GM23338 (cell line): ENCODE measurements around the gene MAP3K7CL. TPM values are rescaled to one million over a fixed set of nuclear protein-coding genes. Genes with fewer than 3 reads are reported as not detected.

Source experiments
- ATAC-seq: fragments of 200-7000 bp; cut with Tn5 transposase; 3 replicates; pipeline ENCODE4 v1.9.1; 2020
- DNase-seq: peaks from one replicate; pipeline ENCODE4 v3.0.0-alpha.2; 2015; ENCODE audit warnings: low spot score
- H2AFZ ChIP-seq: fragments of 200-600 bp; sonication (generic); 2 replicates; pipeline ENCODE4 v1.8.0; 2016; ENCODE audit warnings: antibody characterized with exemption, mild to moderate bottlenecking, moderate library complexity
- H3F3A ChIP-seq: fragments of 200-600 bp; sonication (generic); replicated peaks from 2 replicates; pipeline ENCODE4 v1.8.0; 2017; ENCODE audit warnings: antibody characterized with exemption, mixed run types, low read depth
- H3K27ac ChIP-seq: fragments of 200-600 bp; sonication (generic); 2 replicates; pipeline ENCODE4 v1.6.1; 2016; ENCODE audit warnings: low read depth
- H3K27me3 ChIP-seq: fragments of 200-600 bp; sonication (generic); 2 replicates; pipeline ENCODE4 v1.8.0; 2016; ENCODE audit warnings: mild to moderate bottlenecking, mixed run types, moderate library complexity; ENCODE audit not compliant: insufficient read depth
- H3K36me3 ChIP-seq: fragments of 200-600 bp; sonication (generic); 2 replicates; pipeline ENCODE4 v1.8.0; 2016; ENCODE audit warnings: mild to moderate bottlenecking; ENCODE audit not compliant: insufficient read depth
- H3K4me1 ChIP-seq: fragments of 200-600 bp; sonication (generic); 2 replicates; pipeline ENCODE4 v1.8.0; 2016; ENCODE audit warnings: mild to moderate bottlenecking, moderate library complexity; ENCODE audit not compliant: insufficient read depth
- H3K4me2 ChIP-seq: fragments of 200-600 bp; sonication (generic); 2 replicates; pipeline ENCODE4 v1.7.1; 2017; ENCODE audit warnings: mixed run types
- H3K4me3 ChIP-seq: fragments of 200-600 bp; sonication (generic); 2 replicates; pipeline ENCODE4 v1.6.1; 2016; ENCODE audit warnings: mixed run types
- H3K79me2 ChIP-seq: fragments of 200-600 bp; sonication (generic); replicated peaks from 2 replicates; pipeline ENCODE4 v1.8.0; 2017; ENCODE audit warnings: mild to moderate bottlenecking; ENCODE audit not compliant: insufficient read depth
- H3K9me2 ChIP-seq: fragments of 200-600 bp; sonication (generic); 2 replicates; pipeline ENCODE4 v1.8.0; 2017; ENCODE audit not compliant: insufficient read depth
- H4K20me1 ChIP-seq: fragments of 200-600 bp; sonication (generic); replicated peaks from 2 replicates; pipeline ENCODE4 v1.8.0; 2017; ENCODE audit warnings: mild to moderate bottlenecking; ENCODE audit not compliant: insufficient read depth
- H3K27ac Mint-ChIP-seq: 2 replicates; pipeline ENCODE4 v1.8.0; 2020; ENCODE audit warnings: inconsistent platforms, mild to moderate bottlenecking, moderate library complexity, mixed read lengths
- H3K27me3 Mint-ChIP-seq: 3 replicates; pipeline ENCODE4 v1.8.0; 2022; ENCODE audit warnings: low read depth, mild to moderate bottlenecking, moderate library complexity, mixed read lengths, inconsistent platforms; ENCODE audit not compliant: insufficient read depth, poor library complexity
- H3K36me3 Mint-ChIP-seq: 3 replicates; pipeline ENCODE4 v1.8.0; 2021; ENCODE audit warnings: low read depth, mild to moderate bottlenecking, inconsistent platforms, moderate library complexity, mixed read lengths
- H3K4me1 Mint-ChIP-seq: 3 replicates; pipeline ENCODE4 v1.8.0; 2020; ENCODE audit warnings: mild to moderate bottlenecking, inconsistent platforms, mixed read lengths
- H3K4me3 Mint-ChIP-seq: 3 replicates; pipeline ENCODE4 v1.8.0; 2021; ENCODE audit warnings: moderate library complexity, mild to moderate bottlenecking, inconsistent platforms, mixed read lengths
- H3K9me3 Mint-ChIP-seq: 3 replicates; pipeline ENCODE4 v1.8.0; 2020; ENCODE audit warnings: moderate library complexity, mild to moderate bottlenecking, inconsistent platforms, mixed read lengths
- CREB1 ChIP-seq: fragments of 250-450 bp; sonication (Bioruptor Pico); IDR thresholded peaks from 2 replicates; pipeline ENCODE4 v1.5.0; 2020; ENCODE audit warnings: low read depth, mild to moderate bottlenecking, moderate library complexity
- EZH2phosphoT487 ChIP-seq: fragments of 200-600 bp; sonication (generic); IDR thresholded peaks from one replicate; pipeline ENCODE4 v1.8.1; 2018; ENCODE audit warnings: antibody characterized with exemption; ENCODE audit not compliant: unreplicated experiment
- NANOG ChIP-seq: IDR thresholded peaks from 2 replicates; pipeline ENCODE4 v1.6.1; 2016; ENCODE audit warnings: antibody characterized with exemption, borderline replicate concordance
- POLR2AphosphoS5 ChIP-seq: IDR thresholded peaks from 2 replicates; pipeline ENCODE4 v1.6.1; 2016; ENCODE audit warnings: antibody characterized with exemption, low read depth
- STAT1 ChIP-seq: IDR thresholded peaks from one replicate; pipeline ENCODE4 v1.6.1; 2016; ENCODE audit warnings: antibody characterized with exemption; ENCODE audit not compliant: unreplicated experiment
- ZNF114 ChIP-seq: fragments of 250-450 bp; sonication (Bioruptor Pico); IDR thresholded peaks from 2 replicates; pipeline ENCODE4 v1.5.0; 2020; ENCODE audit warnings: mild to moderate bottlenecking, moderate library complexity
- ZNF331 ChIP-seq: fragments of 250-450 bp; sonication (Bioruptor Pico); IDR thresholded peaks from 2 replicates; pipeline ENCODE4 v1.5.0; 2020; ENCODE audit warnings: low read depth, mild to moderate bottlenecking, moderate library complexity
- ZNF462 ChIP-seq: fragments of 250-450 bp; sonication (Bioruptor Pico); IDR thresholded peaks from 2 replicates; pipeline ENCODE4 v1.5.0; 2020; ENCODE audit warnings: mild to moderate bottlenecking, moderate library complexity
- polyA plus RNA-seq: library from polyadenylated mRNA; unstranded; fragments of >200 nt; fragmentation: Nextera tagmentation; extraction: Ambion mirVana; gene quantifications from 2 replicates; pipeline ENCODE4 v1.2.1, GENCODE V29; 2016
- total RNA-seq: library from RNA; depleted of rRNA; stranded (reverse); fragments of >200 nt; shearing (Covaris generic); gene quantifications from 2 replicates; pipeline ENCODE4 v1.2.3, GENCODE V29; 2014
- TF ChIP-seq, protein P1 (sequence below): IDR thresholded peaks from one replicate; pipeline ENCODE4 v1.6.1; 2018; ENCODE audit warnings: antibody characterized with exemption; ENCODE audit not compliant: unreplicated experiment
- TF ChIP-seq, protein P2 (sequence below), 2 experiments: fragments of 200-600 bp in 1 of 2; sonication (generic) in 1 of 2; conservative IDR thresholded peaks; 2 replicates each; pipeline versions ENCODE4 v1.5.1 to v1.6.1; 2016 to 2017; ENCODE audit warnings: antibody characterized with exemption in 2 of 2, low read depth in 2 of 2, mild to moderate bottlenecking in 2 of 2, moderate library complexity in 1 of 2
- TF ChIP-seq, protein P3 (sequence below): IDR thresholded peaks from 2 replicates; pipeline ENCODE4 v1.6.1; 2016; ENCODE audit warnings: antibody characterized with exemption

MAP3K7CL gene
- total and polyA plus RNA-seq, 2 experiments from 2014 or later, result 2.4 to 3.6 TPM

GRCh38 chr21:29084372-29084771 lies 46.1 kb upstream of the MAP3K7CL start:
- H3K27ac Mint-ChIP-seq, result no peak overlapping the region
- Histone ChIP-seq H3K4me2 (no peak overlapping the region), H3K9me2 (0 out of 2 replicates have a peak, but pooled peaks cover 5% of the 10 kb centered on the region), H3K27me3 (no peaks in the 10 kb centered on the region), H3F3A (no peaks in the 10 kb centered on the region), H2AFZ (no peak overlapping the region), H4K20me1 (no peaks in the 10 kb centered on the region), H3K4me3 (no peak overlapping the region), H3K27ac (no peak overlapping the region), H3K79me2 (no peaks in the 10 kb centered on the region), H3K4me1 (no peaks in the 10 kb centered on the region), H3K36me3 (no peaks in the 10 kb centered on the region)
- H3K27me3 Mint-ChIP-seq, result peaks cover 4% of the 10 kb centered on the region
- no peaks in the 10 kb centered on the region for H3K9me3 Mint-ChIP-seq
- H3K36me3 Mint-ChIP-seq, result no peaks in the 10 kb centered on the region
- DNase-seq (no peak), ATAC-seq (no peak)
- TF ChIP-seq, protein P1, sequence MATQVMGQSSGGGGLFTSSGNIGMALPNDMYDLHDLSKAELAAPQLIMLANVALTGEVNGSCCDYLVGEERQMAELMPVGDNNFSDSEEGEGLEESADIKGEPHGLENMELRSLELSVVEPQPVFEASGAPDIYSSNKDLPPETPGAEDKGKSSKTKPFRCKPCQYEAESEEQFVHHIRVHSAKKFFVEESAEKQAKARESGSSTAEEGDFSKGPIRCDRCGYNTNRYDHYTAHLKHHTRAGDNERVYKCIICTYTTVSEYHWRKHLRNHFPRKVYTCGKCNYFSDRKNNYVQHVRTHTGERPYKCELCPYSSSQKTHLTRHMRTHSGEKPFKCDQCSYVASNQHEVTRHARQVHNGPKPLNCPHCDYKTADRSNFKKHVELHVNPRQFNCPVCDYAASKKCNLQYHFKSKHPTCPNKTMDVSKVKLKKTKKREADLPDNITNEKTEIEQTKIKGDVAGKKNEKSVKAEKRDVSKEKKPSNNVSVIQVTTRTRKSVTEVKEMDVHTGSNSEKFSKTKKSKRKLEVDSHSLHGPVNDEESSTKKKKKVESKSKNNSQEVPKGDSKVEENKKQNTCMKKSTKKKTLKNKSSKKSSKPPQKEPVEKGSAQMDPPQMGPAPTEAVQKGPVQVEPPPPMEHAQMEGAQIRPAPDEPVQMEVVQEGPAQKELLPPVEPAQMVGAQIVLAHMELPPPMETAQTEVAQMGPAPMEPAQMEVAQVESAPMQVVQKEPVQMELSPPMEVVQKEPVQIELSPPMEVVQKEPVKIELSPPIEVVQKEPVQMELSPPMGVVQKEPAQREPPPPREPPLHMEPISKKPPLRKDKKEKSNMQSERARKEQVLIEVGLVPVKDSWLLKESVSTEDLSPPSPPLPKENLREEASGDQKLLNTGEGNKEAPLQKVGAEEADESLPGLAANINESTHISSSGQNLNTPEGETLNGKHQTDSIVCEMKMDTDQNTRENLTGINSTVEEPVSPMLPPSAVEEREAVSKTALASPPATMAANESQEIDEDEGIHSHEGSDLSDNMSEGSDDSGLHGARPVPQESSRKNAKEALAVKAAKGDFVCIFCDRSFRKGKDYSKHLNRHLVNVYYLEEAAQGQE, result no peak
- TF ChIP-seq, protein P2, sequence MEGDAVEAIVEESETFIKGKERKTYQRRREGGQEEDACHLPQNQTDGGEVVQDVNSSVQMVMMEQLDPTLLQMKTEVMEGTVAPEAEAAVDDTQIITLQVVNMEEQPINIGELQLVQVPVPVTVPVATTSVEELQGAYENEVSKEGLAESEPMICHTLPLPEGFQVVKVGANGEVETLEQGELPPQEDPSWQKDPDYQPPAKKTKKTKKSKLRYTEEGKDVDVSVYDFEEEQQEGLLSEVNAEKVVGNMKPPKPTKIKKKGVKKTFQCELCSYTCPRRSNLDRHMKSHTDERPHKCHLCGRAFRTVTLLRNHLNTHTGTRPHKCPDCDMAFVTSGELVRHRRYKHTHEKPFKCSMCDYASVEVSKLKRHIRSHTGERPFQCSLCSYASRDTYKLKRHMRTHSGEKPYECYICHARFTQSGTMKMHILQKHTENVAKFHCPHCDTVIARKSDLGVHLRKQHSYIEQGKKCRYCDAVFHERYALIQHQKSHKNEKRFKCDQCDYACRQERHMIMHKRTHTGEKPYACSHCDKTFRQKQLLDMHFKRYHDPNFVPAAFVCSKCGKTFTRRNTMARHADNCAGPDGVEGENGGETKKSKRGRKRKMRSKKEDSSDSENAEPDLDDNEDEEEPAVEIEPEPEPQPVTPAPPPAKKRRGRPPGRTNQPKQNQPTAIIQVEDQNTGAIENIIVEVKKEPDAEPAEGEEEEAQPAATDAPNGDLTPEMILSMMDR (conservative IDR thresholded peaks at IDR 0.05; ENCODE audit: low read depth in 2 of 2), result no peak
- TF ChIP-seq ZNF114 (CRISPR knock-in tag) (no peak), POLR2AphosphoS5 (no peak), EZH2phosphoT487 (no peak), CREB1 (no peak), STAT1 (no peak), NANOG (no peak), ZNF462 (CRISPR knock-in tag) (no peak), ZNF331 (CRISPR knock-in tag) (no peak)
- TF ChIP-seq, protein P3, sequence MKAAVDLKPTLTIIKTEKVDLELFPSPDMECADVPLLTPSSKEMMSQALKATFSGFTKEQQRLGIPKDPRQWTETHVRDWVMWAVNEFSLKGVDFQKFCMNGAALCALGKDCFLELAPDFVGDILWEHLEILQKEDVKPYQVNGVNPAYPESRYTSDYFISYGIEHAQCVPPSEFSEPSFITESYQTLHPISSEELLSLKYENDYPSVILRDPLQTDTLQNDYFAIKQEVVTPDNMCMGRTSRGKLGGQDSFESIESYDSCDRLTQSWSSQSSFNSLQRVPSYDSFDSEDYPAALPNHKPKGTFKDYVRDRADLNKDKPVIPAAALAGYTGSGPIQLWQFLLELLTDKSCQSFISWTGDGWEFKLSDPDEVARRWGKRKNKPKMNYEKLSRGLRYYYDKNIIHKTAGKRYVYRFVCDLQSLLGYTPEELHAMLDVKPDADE, result no peak
- H3K4me3 Mint-ChIP-seq, result no peak overlapping the region
- peaks cover 7% of the 10 kb centered on the region; the same call in 2 of the 3 replicates for H3K4me1 Mint-ChIP-seq
